Measurements from ENCODE around the gene ENOX2.

The ENOX2 gene

GRCh38 chrX:130885508-130885907 is 17.5 kb downstream of the ENOX2 start:
- in situ Hi-C loops (cut with MboI; ENCODE audit: low sequenced_read_pairs) = no loop called here

- in situ Hi-C loops (cut with MboI; ENCODE audit: low sequenced_read_pairs) = no loop called here
These were observed 18.4 kb downstream of the ENOX2 start for GRCh38 chrX:130884627-130885026.

- in situ Hi-C loops (cut with MboI; ENCODE audit: low sequenced_read_pairs) = no loop called here
These were observed 23.1 kb downstream of the ENOX2 start for GRCh38 chrX:130879869-130880268.

GRCh38 chrX:130878350-130879341 is 24.4 kb downstream of the ENOX2 start:
- in situ Hi-C loops (cut with MboI; ENCODE audit: low sequenced_read_pairs) = no loop called here

- in situ Hi-C loops (cut with MboI; ENCODE audit: low sequenced_read_pairs) = no loop called here
These were observed 25.1 kb downstream of the ENOX2 start for GRCh38 chrX:130877892-130878341.

GRCh38 chrX:130876226-130876625 is 26.8 kb downstream of the ENOX2 start:
- in situ Hi-C loops (cut with MboI; ENCODE audit: low sequenced_read_pairs) = no loop called here

- in situ Hi-C loops (cut with MboI; ENCODE audit: low sequenced_read_pairs) = no loop called here
These were observed 28.3 kb downstream of the ENOX2 start for GRCh38 chrX:130874751-130875150.

GRCh38 chrX:130869239-130869638 is 33.8 kb downstream of the ENOX2 start:
- in situ Hi-C loops (cut with MboI; ENCODE audit: low sequenced_read_pairs) = no loop called here

GRCh38 chrX:130861462-130861861 is 41.5 kb downstream of the ENOX2 start:
- in situ Hi-C loops (cut with MboI; ENCODE audit: low sequenced_read_pairs) = no loop called here

- in situ Hi-C loops (cut with MboI; ENCODE audit: low sequenced_read_pairs) = no loop called here
These were observed 45.8 kb downstream of the ENOX2 start for GRCh38 chrX:130857207-130857606.

GRCh38 chrX:130851569-130851968 is 51.4 kb downstream of the ENOX2 start:
- in situ Hi-C loops (cut with MboI; ENCODE audit: low sequenced_read_pairs) = no loop called here

- in situ Hi-C loops (cut with MboI; ENCODE audit: low sequenced_read_pairs) = no loop called here
These were observed 54.2 kb downstream of the ENOX2 start for GRCh38 chrX:130848763-130849162.

GRCh38 chrX:130846746-130847145 is 56.3 kb downstream of the ENOX2 start:
- in situ Hi-C loops (cut with MboI; ENCODE audit: low sequenced_read_pairs) = no loop called here

GRCh38 chrX:130841776-130842175 is 61.2 kb downstream of the ENOX2 start:
- in situ Hi-C loops (cut with MboI; ENCODE audit: low sequenced_read_pairs) = no loop called here

- in situ Hi-C loops (cut with MboI; ENCODE audit: low sequenced_read_pairs) = no loop called here
These were observed 62.7 kb downstream of the ENOX2 start for GRCh38 chrX:130840345-130840744.

GRCh38 chrX:130836447-130836846 is 66.6 kb downstream of the ENOX2 start:
- in situ Hi-C loops (cut with MboI; ENCODE audit: low sequenced_read_pairs) = no loop called here

- in situ Hi-C loops (cut with MboI; ENCODE audit: low sequenced_read_pairs) = no loop called here
These were observed 68.2 kb downstream of the ENOX2 start for GRCh38 chrX:130834830-130835229.

- in situ Hi-C loops (cut with MboI; ENCODE audit: low sequenced_read_pairs) = no loop called here
These were observed 68.9 kb downstream of the ENOX2 start for GRCh38 chrX:130834149-130834548.

- in situ Hi-C loops (cut with MboI; ENCODE audit: low sequenced_read_pairs) = no loop called here
These were observed 71.7 kb downstream of the ENOX2 start for GRCh38 chrX:130831347-130831722.

- in situ Hi-C loops (cut with MboI; ENCODE audit: low sequenced_read_pairs) = no loop called here
These were observed 72.2 kb downstream of the ENOX2 start for GRCh38 chrX:130830599-130831346.

- in situ Hi-C loops (cut with MboI; ENCODE audit: low sequenced_read_pairs) = no loop called here
These were observed 73.2 kb downstream of the ENOX2 start for GRCh38 chrX:130829526-130830515.

Data from HL-60/S4 treated with retinoic acid at 250 ng/mL for 4 days and 3 days (cell line).